Measurements from ENCODE around the gene CREB5. TPM values are rescaled to one million over a fixed set of nuclear protein-coding genes. Genes with fewer than 3 reads are reported as not detected.

The CREB5 gene
- total RNA-seq, 1 experiment from 2014 or later = 0.49 TPM

GRCh38 chr7:28627263-28627653, 214.9 kb downstream of the CREB5 start:
- Histone ChIP-seq H3K27ac (ENCODE audit: low read depth, low read length) (no peak overlapping the region), H3K79me2 (ENCODE audit: insufficient read depth, low read length) (no peaks in the 10 kb centered on the region), H3K9ac (ENCODE audit: low read length) (no peak overlapping the region), H3K9me3 (ENCODE audit: control insufficient read depth in 1 of 2, insufficient read depth in 1 of 2, low read depth in 1 of 2, low read length in 2 of 2) (no peaks in the 10 kb centered on the region), H3K4me3 (replicated peaks in 1 of 2; ENCODE audit: low read depth in 1 of 2, low read length in 2 of 2) (no peak overlapping the region), H3K27me3 (ENCODE audit: insufficient read depth, low read length) (peaks cover 29% of the 10 kb centered on the region), H3K36me3 (ENCODE audit: control insufficient read depth in 1 of 2, insufficient read depth in 2 of 2, low read length in 2 of 2) (no peaks in the 10 kb centered on the region), H4K20me1 (ENCODE audit: insufficient read depth) (no peaks in the 10 kb centered on the region), H2AFZ (ENCODE audit: low read depth, low read length, poor library complexity, severe bottlenecking) (no peak overlapping the region), H3K4me1 (ENCODE audit: control insufficient read depth in 1 of 2, insufficient read depth in 2 of 2, low read length in 2 of 2) (peaks cover 3 to 4% of the 10 kb centered on the region in 2 experiments; a peak in 2 of 4 replicates), H3K9me2 (ENCODE audit: insufficient read depth) (no peaks in the 10 kb centered on the region), H3K4me2 (ENCODE audit: low read length) (no peak overlapping the region)
- ChIA-PET CTCF (interaction anchor here (1.1 to 1.7 kb wide), 3 partner anchors 328 to 331 kb away, joined by 3 to 6 read pairs (median 4); no protein-coding TSS in a partner anchor), RAD21 (ENCODE audit: low non-redundant PET in 1 of 2, low total read pairs in 2 of 2, uncharacterized antibody in 2 of 2, unreplicated experiment in 2 of 2) (no interaction called here), POLR2A (no interaction called here)
- ATAC-seq (no peak), DNase-seq (ENCODE audit: low read depth, low spot score) (no peak)
- intact Hi-C loops (cut with micrococcal nuclease) = loop anchor here (10.0 kb wide), 1 partner anchor 1432 kb away; no protein-coding TSS in a partner anchor
- BruUV-seq (replicated peaks) = no TSS peak
- no peak for TF ChIP-seq CEBPB (IDR thresholded peaks at IDR 0.05; ENCODE audit: low read depth)
- TF ChIP-seq POLR2A (IDR thresholded peaks at IDR 0.05; ENCODE audit: borderline replicate concordance, extremely low read depth, insufficient read depth, insufficient read length) = no peak
- no peak for TF ChIP-seq SIN3A (IDR thresholded peaks at IDR 0.05; ENCODE audit: low read depth)
- no peak for TF ChIP-seq SP1 (IDR thresholded peaks at IDR 0.05; ENCODE audit: low read depth)
- TF ChIP-seq CBX3 (IDR thresholded peaks at IDR 0.05; ENCODE audit: low read depth) = no peak
- TF ChIP-seq CTCF (IDR thresholded peaks at IDR 0.05 in 2 of 3, conservative IDR thresholded peaks at IDR 0.05 in 1 of 3; ENCODE audit: borderline replicate concordance in 1 of 3, insufficient read depth in 1 of 3, low read depth in 2 of 3, low read length in 2 of 3) = no peak
- TF ChIP-seq EZH2 (IDR thresholded peaks at IDR 0.05) = no peak
- TF ChIP-seq POLR2AphosphoS5 (IDR thresholded peaks at IDR 0.05; ENCODE audit: low read depth, low read length) = no peak
- TF ChIP-seq ZBTB33 (IDR thresholded peaks at IDR 0.05; ENCODE audit: extremely low read depth, insufficient replicate concordance, low read length) = no peak
- TF ChIP-seq ZNF274 (IDR thresholded peaks at IDR 0.05; ENCODE audit: low read depth, low read length) = no peak
- no peak for TF ChIP-seq RAD21 (IDR thresholded peaks at IDR 0.05; ENCODE audit: low read depth)
- TF ChIP-seq JUND (IDR thresholded peaks at IDR 0.05) = no peak
- TF ChIP-seq ATF3 (IDR thresholded peaks at IDR 0.05) = no peak
- TF ChIP-seq EZH2phosphoT487 (IDR thresholded peaks at IDR 0.05; ENCODE audit: borderline replicate concordance) = no peak
